OCI-LY3 (cell line): ENCODE data around the gene SHCBP1L.

Experiments used
- EZH2phosphoT487 ChIP-seq: fragments of 200-600 bp; shearing (Covaris generic); IDR thresholded peaks from 2 replicates; pipeline ENCODE4 v1.6.1; 2018; ENCODE audit warnings: antibody characterized with exemption, mixed run types, low read depth
- TF ChIP-seq, protein P1 (sequence below): fragments of 200-600, 300-600 bp; sonication (generic); IDR thresholded peaks from 2 replicates; pipeline ENCODE4 v1.5.1; 2014; ENCODE audit warnings: antibody characterized with exemption, low read length, low read depth

DNA sequence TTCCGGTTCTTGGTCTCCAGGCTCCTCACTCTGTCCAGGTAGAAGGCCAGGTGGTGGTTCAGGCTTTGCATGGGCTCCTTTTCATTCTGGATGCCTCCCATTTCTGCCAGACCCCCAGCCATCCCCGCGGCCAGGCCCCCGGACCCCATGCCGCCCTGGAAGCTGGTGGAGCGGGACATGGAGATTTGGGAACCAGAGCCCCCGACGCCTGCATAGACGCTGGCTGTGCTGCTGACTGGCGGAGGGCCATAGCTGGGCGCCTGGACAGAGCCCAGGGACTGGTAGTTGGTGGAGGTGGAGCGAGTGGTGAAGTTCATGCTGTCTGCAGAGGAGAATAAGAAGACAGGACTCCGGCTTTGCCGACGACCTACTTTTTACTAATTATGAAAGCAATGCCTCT is 7.1 kb upstream of the SHCBP1L start:
- TF ChIP-seq, protein P1, sequence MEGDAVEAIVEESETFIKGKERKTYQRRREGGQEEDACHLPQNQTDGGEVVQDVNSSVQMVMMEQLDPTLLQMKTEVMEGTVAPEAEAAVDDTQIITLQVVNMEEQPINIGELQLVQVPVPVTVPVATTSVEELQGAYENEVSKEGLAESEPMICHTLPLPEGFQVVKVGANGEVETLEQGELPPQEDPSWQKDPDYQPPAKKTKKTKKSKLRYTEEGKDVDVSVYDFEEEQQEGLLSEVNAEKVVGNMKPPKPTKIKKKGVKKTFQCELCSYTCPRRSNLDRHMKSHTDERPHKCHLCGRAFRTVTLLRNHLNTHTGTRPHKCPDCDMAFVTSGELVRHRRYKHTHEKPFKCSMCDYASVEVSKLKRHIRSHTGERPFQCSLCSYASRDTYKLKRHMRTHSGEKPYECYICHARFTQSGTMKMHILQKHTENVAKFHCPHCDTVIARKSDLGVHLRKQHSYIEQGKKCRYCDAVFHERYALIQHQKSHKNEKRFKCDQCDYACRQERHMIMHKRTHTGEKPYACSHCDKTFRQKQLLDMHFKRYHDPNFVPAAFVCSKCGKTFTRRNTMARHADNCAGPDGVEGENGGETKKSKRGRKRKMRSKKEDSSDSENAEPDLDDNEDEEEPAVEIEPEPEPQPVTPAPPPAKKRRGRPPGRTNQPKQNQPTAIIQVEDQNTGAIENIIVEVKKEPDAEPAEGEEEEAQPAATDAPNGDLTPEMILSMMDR, result no peak
- no peak for TF ChIP-seq EZH2phosphoT487
